ENCODE measurements around the gene LRRC75A. TPM values are rescaled to one million over a fixed set of nuclear protein-coding genes. Genes with fewer than 3 reads are reported as not detected.

LRRC75A gene
- total and polyA plus RNA-seq, 2 experiments from 2014 or later = 5.3 to 26.2 TPM

DNA sequence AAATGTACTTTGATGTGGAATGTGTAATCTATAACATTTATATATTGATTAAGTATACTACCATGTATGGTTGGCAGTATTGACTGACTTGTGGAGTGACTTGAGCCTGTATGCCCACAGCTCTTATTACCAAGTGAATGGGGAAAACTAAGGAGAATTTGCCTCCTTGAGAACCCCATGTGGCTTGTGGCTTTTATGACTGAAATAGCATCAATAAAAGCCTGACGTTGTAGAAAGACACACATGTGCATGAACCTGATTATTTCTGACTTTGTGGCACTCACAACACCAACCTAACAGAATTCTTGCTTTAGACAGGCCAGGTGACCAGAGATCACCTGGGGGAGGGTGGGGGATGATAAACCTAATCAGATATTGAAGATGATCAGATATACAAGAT, 2.1 kb upstream of the LRRC75A start (continued):
- TF ChIP-seq, protein P1, sequence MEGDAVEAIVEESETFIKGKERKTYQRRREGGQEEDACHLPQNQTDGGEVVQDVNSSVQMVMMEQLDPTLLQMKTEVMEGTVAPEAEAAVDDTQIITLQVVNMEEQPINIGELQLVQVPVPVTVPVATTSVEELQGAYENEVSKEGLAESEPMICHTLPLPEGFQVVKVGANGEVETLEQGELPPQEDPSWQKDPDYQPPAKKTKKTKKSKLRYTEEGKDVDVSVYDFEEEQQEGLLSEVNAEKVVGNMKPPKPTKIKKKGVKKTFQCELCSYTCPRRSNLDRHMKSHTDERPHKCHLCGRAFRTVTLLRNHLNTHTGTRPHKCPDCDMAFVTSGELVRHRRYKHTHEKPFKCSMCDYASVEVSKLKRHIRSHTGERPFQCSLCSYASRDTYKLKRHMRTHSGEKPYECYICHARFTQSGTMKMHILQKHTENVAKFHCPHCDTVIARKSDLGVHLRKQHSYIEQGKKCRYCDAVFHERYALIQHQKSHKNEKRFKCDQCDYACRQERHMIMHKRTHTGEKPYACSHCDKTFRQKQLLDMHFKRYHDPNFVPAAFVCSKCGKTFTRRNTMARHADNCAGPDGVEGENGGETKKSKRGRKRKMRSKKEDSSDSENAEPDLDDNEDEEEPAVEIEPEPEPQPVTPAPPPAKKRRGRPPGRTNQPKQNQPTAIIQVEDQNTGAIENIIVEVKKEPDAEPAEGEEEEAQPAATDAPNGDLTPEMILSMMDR (conservative IDR thresholded peaks at IDR 0.05; ENCODE audit: low read depth in 2 of 2) = no peak
- TF ChIP-seq STAT1 (IDR thresholded peaks at IDR 0.05; ENCODE audit: unreplicated experiment) (no peak), NANOG (IDR thresholded peaks at IDR 0.05; ENCODE audit: borderline replicate concordance) (no peak)

DNA sequence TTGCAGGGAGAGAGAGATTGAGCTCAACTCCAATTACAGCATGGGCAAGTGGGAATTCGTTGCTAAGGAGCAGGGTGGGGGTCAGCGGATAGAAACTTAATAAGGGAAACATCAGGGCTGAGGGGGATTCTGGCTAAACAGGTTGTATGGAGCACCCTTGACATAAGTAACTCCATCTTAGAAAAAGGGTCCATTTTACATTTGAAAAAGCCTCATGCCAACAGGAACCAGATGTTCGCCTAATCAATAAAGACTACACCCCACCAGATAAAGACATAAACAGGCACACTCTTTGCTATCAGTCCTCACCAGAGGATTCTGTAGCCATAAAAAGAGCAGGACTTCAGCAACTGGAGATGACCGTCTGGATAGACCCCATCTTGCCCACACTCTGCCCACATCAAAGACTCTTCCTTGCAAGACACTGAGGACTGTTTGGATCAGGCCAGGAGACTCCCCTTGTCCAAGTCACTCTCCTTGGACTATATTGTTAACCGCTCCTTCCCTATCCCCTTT, 1.6 kb upstream of the LRRC75A start:
- 0 out of 2 replicates have a peak, but pooled peaks cover 3% of the 10 kb centered on the region for H4K20me1 ChIP-seq (replicated peaks; ENCODE audit: insufficient read depth)
- H3K27ac Mint-ChIP-seq = no peak overlapping the region
- no peaks in the 10 kb centered on the region for H3K9me3 Mint-ChIP-seq
- H3K4me3 Mint-ChIP-seq = no peak overlapping the region
- no peak overlapping the region for H3K4me2 ChIP-seq
- no peak overlapping the region for H3K4me3 ChIP-seq
- H3K9me2 ChIP-seq (ENCODE audit: insufficient read depth) = peaks cover 4% of the 10 kb centered on the region; the same call in 1 of the 2 replicates
- peaks cover 24% of the 10 kb centered on the region for H3F3A ChIP-seq (replicated peaks; ENCODE audit: low read depth)
- TF ChIP-seq, protein P2, sequence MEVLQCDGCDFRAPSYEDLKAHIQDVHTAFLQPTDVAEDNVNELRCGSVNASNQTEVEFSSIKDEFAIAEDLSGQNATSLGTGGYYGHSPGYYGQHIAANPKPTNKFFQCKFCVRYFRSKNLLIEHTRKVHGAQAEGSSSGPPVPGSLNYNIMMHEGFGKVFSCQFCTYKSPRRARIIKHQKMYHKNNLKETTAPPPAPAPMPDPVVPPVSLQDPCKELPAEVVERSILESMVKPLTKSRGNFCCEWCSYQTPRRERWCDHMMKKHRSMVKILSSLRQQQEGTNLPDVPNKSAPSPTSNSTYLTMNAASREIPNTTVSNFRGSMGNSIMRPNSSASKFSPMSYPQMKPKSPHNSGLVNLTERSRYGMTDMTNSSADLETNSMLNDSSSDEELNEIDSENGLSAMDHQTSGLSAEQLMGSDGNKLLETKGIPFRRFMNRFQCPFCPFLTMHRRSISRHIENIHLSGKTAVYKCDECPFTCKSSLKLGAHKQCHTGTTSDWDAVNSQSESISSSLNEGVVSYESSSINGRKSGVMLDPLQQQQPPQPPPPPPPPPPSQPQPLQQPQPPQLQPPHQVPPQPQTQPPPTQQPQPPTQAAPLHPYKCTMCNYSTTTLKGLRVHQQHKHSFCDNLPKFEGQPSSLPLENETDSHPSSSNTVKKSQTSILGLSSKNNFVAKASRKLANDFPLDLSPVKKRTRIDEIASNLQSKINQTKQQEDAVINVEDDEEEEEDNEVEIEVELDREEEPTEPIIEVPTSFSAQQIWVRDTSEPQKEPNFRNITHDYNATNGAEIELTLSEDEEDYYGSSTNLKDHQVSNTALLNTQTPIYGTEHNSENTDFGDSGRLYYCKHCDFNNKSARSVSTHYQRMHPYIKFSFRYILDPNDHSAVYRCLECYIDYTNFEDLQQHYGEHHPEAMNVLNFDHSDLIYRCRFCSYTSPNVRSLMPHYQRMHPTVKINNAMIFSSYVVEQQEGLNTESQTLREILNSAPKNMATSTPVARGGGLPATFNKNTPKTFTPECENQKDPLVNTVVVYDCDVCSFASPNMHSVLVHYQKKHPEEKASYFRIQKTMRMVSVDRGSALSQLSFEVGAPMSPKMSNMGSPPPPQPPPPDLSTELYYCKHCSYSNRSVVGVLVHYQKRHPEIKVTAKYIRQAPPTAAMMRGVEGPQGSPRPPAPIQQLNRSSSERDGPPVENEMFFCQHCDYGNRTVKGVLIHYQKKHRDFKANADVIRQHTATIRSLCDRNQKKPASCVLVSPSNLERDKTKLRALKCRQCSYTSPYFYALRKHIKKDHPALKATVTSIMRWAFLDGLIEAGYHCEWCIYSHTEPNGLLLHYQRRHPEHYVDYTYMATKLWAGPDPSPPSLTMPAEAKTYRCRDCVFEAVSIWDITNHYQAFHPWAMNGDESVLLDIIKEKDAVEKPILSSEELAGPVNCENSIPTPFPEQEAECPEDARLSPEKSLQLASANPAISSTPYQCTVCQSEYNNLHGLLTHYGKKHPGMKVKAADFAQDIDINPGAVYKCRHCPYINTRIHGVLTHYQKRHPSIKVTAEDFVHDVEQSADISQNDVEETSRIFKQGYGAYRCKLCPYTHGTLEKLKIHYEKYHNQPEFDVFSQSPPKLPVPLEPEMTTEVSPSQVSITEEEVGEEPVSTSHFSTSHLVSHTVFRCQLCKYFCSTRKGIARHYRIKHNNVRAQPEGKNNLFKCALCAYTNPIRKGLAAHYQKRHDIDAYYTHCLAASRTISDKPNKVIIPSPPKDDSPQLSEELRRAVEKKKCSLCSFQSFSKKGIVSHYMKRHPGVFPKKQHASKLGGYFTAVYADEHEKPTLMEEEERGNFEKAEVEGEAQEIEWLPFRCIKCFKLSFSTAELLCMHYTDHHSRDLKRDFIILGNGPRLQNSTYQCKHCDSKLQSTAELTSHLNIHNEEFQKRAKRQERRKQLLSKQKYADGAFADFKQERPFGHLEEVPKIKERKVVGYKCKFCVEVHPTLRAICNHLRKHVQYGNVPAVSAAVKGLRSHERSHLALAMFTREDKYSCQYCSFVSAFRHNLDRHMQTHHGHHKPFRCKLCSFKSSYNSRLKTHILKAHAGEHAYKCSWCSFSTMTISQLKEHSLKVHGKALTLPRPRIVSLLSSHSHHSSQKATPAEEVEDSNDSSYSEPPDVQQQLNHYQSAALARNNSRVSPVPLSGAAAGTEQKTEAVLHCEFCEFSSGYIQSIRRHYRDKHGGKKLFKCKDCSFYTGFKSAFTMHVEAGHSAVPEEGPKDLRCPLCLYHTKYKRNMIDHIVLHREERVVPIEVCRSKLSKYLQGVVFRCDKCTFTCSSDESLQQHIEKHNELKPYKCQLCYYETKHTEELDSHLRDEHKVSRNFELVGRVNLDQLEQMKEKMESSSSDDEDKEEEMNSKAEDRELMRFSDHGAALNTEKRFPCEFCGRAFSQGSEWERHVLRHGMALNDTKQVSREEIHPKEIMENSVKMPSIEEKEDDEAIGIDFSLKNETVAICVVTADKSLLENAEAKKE (CRISPR knock-in tag; IDR thresholded peaks at IDR 0.05) = no peak
- TF ChIP-seq, protein P3, sequence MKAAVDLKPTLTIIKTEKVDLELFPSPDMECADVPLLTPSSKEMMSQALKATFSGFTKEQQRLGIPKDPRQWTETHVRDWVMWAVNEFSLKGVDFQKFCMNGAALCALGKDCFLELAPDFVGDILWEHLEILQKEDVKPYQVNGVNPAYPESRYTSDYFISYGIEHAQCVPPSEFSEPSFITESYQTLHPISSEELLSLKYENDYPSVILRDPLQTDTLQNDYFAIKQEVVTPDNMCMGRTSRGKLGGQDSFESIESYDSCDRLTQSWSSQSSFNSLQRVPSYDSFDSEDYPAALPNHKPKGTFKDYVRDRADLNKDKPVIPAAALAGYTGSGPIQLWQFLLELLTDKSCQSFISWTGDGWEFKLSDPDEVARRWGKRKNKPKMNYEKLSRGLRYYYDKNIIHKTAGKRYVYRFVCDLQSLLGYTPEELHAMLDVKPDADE (IDR thresholded peaks at IDR 0.05) = no peak
- TF ChIP-seq EZH2 (IDR thresholded peaks at IDR 0.05; ENCODE audit: low read depth, unreplicated experiment) = no peak
- no peak for TF ChIP-seq JUNB (IDR thresholded peaks at IDR 0.05; ENCODE audit: unreplicated experiment)
- no peak for TF ChIP-seq POLR2AphosphoS5 (IDR thresholded peaks at IDR 0.05; ENCODE audit: low read depth)
- TF ChIP-seq, protein P1 (conservative IDR thresholded peaks at IDR 0.05; ENCODE audit: low read depth in 2 of 2) = no peak
- TF ChIP-seq NANOG (IDR thresholded peaks at IDR 0.05; ENCODE audit: borderline replicate concordance) = no peak
- H3K36me3 Mint-ChIP-seq (ENCODE audit: low read depth) = peaks cover 7% of the 10 kb centered on the region; the same call in 1 of the 3 replicates
- no peak overlapping the region for H2AFZ ChIP-seq
- no peaks in the 10 kb centered on the region for H3K36me3 ChIP-seq (ENCODE audit: insufficient read depth)
- no peak for DNase-seq (ENCODE audit: low spot score)
- no peaks in the 10 kb centered on the region for H3K27me3 ChIP-seq (ENCODE audit: insufficient read depth)
- H3K4me1 Mint-ChIP-seq = peaks cover 50% of the 10 kb centered on the region
- H3K4me1 ChIP-seq (ENCODE audit: insufficient read depth) = peaks cover 36% of the 10 kb centered on the region
- ATAC-seq = no peak
- peaks cover 27% of the 10 kb centered on the region for H3K27me3 Mint-ChIP-seq (ENCODE audit: insufficient read depth, low read depth, poor library complexity)
- peaks cover 24% of the 10 kb centered on the region for H3K79me2 ChIP-seq (replicated peaks; ENCODE audit: insufficient read depth)
- no peak overlapping the region for H3K27ac ChIP-seq (ENCODE audit: low read depth)
